ENCODE data around the gene CCL2. TPM values are rescaled to one million over a fixed set of nuclear protein-coding genes. Genes with fewer than 3 reads are reported as not detected.

The CCL2 gene
- total RNA-seq, 4 donors from 2014 or later: 1.2 to 19.8 (median 6.6) TPM; not detected in 1

GRCh38 chr17:34219405-34219804, 35.7 kb upstream of the CCL2 start:
- TF ChIP-seq CTCF (IDR thresholded peaks at IDR 0.05) (no peak), POLR2A (IDR thresholded peaks at IDR 0.05) (no peak)
- Histone ChIP-seq H3K36me3 (no peaks in the 10 kb centered on the region), H3K27me3 (no peaks in the 10 kb centered on the region), H3K4me1 (no peaks in the 10 kb centered on the region), H3K27ac (no peak overlapping the region), H3K4me3 (no peak overlapping the region), H3K9me3 (no peaks in the 10 kb centered on the region)
- DNase-seq: no peak

DNA sequence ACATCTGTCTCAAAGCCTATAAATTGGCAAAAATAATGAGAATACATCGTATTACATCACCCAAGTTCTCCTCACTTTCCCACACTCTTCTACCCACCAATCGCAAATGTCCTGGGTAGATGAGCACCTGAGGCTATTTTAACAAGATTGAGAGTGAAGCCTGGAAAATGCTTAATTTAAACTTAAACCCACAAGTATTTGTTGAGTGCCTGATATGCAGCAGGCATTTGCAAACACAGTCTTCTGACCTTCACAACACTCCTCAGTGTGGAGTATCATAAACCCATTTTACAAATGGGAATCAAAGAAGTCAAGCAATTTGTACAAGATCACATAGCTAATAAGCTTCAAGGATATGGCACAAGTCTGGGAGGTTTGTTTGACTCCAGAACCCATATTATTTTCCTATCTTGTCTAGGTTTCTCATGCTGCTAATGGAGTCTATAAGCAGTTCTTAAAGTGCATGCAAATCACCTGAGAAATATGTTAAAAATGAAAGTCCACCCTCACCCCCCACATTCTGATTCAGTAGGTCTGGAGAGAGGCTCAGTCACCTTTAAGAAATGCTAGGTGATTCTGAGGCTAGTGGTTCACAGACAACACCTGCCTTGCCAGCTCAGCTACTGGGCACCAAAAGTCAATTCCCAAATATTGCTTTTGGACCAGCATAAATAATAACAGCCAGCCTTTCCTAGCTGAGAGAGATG, 34.9 kb upstream of the CCL2 start:
- H3K4me3 ChIP-seq: no peak overlapping the region
- H3K36me3 ChIP-seq: no peaks in the 10 kb centered on the region
- TF ChIP-seq POLR2A (IDR thresholded peaks at IDR 0.05) (no peak), CTCF (IDR thresholded peaks at IDR 0.05) (no peak)
- DNase-seq: no peak
- no peaks in the 10 kb centered on the region for H3K4me1 ChIP-seq
- no peak overlapping the region for H3K27ac ChIP-seq
- H3K27me3 ChIP-seq: no peaks in the 10 kb centered on the region
- H3K9me3 ChIP-seq: no peaks in the 10 kb centered on the region

GRCh38 chr17:34220752-34221395, 34.2 kb upstream of the CCL2 start:
- H3K9me3 ChIP-seq: no peaks in the 10 kb centered on the region
- H3K36me3 ChIP-seq: no peaks in the 10 kb centered on the region
- H3K27ac ChIP-seq: no peak overlapping the region
- no peaks in the 10 kb centered on the region for H3K27me3 ChIP-seq
- DNase-seq: no peak
- no peaks in the 10 kb centered on the region for H3K4me1 ChIP-seq
- H3K4me3 ChIP-seq: no peak overlapping the region
- TF ChIP-seq CTCF (IDR thresholded peaks at IDR 0.05) (no peak), POLR2A (IDR thresholded peaks at IDR 0.05) (no peak)

DNA sequence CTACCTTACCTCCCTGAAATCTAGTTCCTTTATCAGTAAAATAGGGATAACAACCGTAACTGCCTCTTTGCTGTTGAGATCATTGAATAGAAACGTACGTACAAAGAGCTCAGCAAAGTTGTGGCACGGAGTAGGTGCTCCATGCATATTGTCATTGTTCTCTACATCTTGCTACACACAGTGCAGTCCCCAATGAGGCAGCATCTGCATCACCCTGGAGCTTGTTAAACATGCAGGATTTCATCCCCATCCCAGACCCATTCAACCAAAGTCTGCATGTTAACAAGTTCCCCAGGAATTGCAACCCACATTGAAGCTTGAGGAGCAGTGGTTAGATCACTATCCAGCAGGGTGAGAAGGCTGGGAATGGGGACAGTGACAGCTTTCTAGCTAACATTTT, 33.7 kb upstream of the CCL2 start:
- Histone ChIP-seq H3K27ac (no peak overlapping the region), H3K36me3 (no peaks in the 10 kb centered on the region), H3K4me3 (no peak overlapping the region), H3K4me1 (no peaks in the 10 kb centered on the region), H3K27me3 (no peaks in the 10 kb centered on the region), H3K9me3 (no peaks in the 10 kb centered on the region)
- TF ChIP-seq POLR2A (IDR thresholded peaks at IDR 0.05): no peak
- no peak for TF ChIP-seq CTCF (IDR thresholded peaks at IDR 0.05)
- no peak for DNase-seq

DNA sequence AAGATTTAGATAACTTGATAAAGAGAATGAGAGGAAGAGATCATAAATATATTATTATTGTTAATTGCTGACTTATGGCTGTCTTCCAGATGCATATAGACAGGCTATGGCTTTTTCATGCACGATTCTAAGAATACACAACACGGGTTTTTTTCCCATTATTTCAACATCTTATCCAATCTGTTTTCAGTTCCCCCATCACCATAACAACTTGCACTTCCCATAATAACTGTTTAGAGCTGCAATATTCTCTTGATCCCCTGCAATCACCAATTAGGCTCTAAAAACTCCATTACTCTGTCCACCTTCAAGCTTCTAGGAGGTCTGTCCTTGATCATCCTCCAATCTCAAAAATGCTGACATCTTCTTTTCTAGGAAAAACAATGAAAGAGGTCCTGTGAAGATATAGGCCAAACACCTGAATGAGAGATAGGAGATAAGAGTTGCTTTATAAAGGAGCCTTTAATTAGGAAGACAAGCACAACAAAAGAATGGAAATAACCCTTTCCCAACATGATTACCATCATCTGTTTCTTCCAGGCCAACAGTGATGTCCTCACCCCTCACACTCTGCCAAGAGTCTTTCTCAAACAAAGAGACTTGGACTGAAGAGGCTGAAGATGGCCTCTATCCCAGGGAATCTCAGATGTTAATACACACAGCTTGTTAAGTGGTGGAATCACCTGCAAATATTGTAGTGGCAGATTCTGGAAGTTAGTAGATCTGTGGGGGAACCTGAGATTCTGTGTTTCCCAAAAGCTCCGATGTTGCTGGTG, 32.2 kb upstream of the CCL2 start:
- Histone ChIP-seq H3K36me3 (no peaks in the 10 kb centered on the region), H3K9me3 (no peaks in the 10 kb centered on the region), H3K27ac (no peak overlapping the region), H3K27me3 (no peaks in the 10 kb centered on the region), H3K4me1 (no peaks in the 10 kb centered on the region), H3K4me3 (no peak overlapping the region)
- no peak for DNase-seq
- TF ChIP-seq POLR2A (IDR thresholded peaks at IDR 0.05) (no peak), CTCF (IDR thresholded peaks at IDR 0.05) (no peak)

Data from Peyer's patch (tissue), 4 donors.